ENCODE data around the gene SHISA8. TPM values are rescaled to one million over a fixed set of nuclear protein-coding genes. Genes with fewer than 3 reads are reported as not detected.

The SHISA8 gene
- polyA plus RNA-seq, 1 donor from 2014 or later: 0.62 TPM

GRCh38 chr22:41919357-41920224, 4.7 kb upstream of the SHISA8 start:
- Histone ChIP-seq H2AFZ (ENCODE audit: low read depth, low read length) (no peak overlapping the region), H3K4me2 (ENCODE audit: low read length) (no peak overlapping the region), H3K9ac (ENCODE audit: low read length) (peak overlapping the region; percentile 29), H3K36me3 (ENCODE audit: insufficient read depth, low read length) (no peaks in the 10 kb centered on the region), H3K27ac (ENCODE audit: low read length) (no peak overlapping the region), H3K27me3 (ENCODE audit: insufficient read depth, low read depth, low read length) (peaks cover 59% of the 10 kb centered on the region), H3K79me2 (replicated peaks; ENCODE audit: insufficient read depth, low read length) (no peaks in the 10 kb centered on the region), H3K9me3 (ENCODE audit: low read length) (no peaks in the 10 kb centered on the region), H3K4me3 (ENCODE audit: low read length) (peak overlapping the region; percentile 55), H3K9me2 (ENCODE audit: insufficient read depth, low read length) (no peaks in the 10 kb centered on the region), H4K20me1 (ENCODE audit: insufficient read depth) (no peaks in the 10 kb centered on the region), H3F3A (ENCODE audit: insufficient read depth, low read length, poor library complexity, severe bottlenecking) (no peaks in the 10 kb centered on the region)
- TF ChIP-seq POLR2AphosphoS5 (IDR thresholded peaks at IDR 0.05) (no peak), CTCF (IDR thresholded peaks at IDR 0.05; ENCODE audit: poor library complexity, severe bottlenecking) (no peak), EZH2 (IDR thresholded peaks at IDR 0.05; ENCODE audit: borderline replicate concordance, insufficient read depth, low read length, poor library complexity, severe bottlenecking) (no peak), SMC3 (conservative IDR thresholded peaks at IDR 0.05; ENCODE audit: poor library complexity) (no peak), REST (IDR thresholded peaks at IDR 0.05; ENCODE audit: borderline replicate concordance) (no peak), EP300 (conservative IDR thresholded peaks at IDR 0.05; ENCODE audit: poor library complexity, severe bottlenecking) (no peak), MXI1 (conservative IDR thresholded peaks at IDR 0.05; ENCODE audit: poor library complexity, severe bottlenecking) (no peak), RAD21 (conservative IDR thresholded peaks at IDR 0.05) (no peak), TAF1 (IDR thresholded peaks at IDR 0.05; ENCODE audit: low read depth) (no peak)

GRCh38 chr22:41917903-41918791, 3.3 kb upstream of the SHISA8 start:
- no peak overlapping the region for H3K27ac ChIP-seq (ENCODE audit: low read length)
- H3K27me3 ChIP-seq (ENCODE audit: insufficient read depth, low read depth, low read length): peaks cover 71% of the 10 kb centered on the region
- no peak overlapping the region for H2AFZ ChIP-seq (ENCODE audit: low read depth, low read length)

More at GRCh38 chr22:41917903-41918791, 3.3 kb upstream of the SHISA8 start:
- H3K4me2 ChIP-seq (ENCODE audit: low read length): no peak overlapping the region
- no peaks in the 10 kb centered on the region for H3K36me3 ChIP-seq (ENCODE audit: insufficient read depth, low read length)
- TF ChIP-seq SMC3 (conservative IDR thresholded peaks at IDR 0.05; ENCODE audit: poor library complexity) (no peak), TAF1 (IDR thresholded peaks at IDR 0.05; ENCODE audit: low read depth) (no peak), EZH2 (IDR thresholded peaks at IDR 0.05; ENCODE audit: borderline replicate concordance, insufficient read depth, low read length, poor library complexity, severe bottlenecking) (no peak), EP300 (conservative IDR thresholded peaks at IDR 0.05; ENCODE audit: poor library complexity, severe bottlenecking) (no peak), REST (IDR thresholded peaks at IDR 0.05; ENCODE audit: borderline replicate concordance) (no peak), CTCF (IDR thresholded peaks at IDR 0.05; ENCODE audit: poor library complexity, severe bottlenecking) (no peak), MXI1 (conservative IDR thresholded peaks at IDR 0.05; ENCODE audit: poor library complexity, severe bottlenecking) (no peak), POLR2AphosphoS5 (IDR thresholded peaks at IDR 0.05) (no peak), RAD21 (conservative IDR thresholded peaks at IDR 0.05) (no peak)
- no peak overlapping the region for H3K9ac ChIP-seq (ENCODE audit: low read length)
- no peaks in the 10 kb centered on the region for H3K9me3 ChIP-seq (ENCODE audit: low read length)
- H3K79me2 ChIP-seq (replicated peaks; ENCODE audit: insufficient read depth, low read length): no peaks in the 10 kb centered on the region
- H3F3A ChIP-seq (ENCODE audit: insufficient read depth, low read length, poor library complexity, severe bottlenecking): no peaks in the 10 kb centered on the region
- no peaks in the 10 kb centered on the region for H3K9me2 ChIP-seq (ENCODE audit: insufficient read depth, low read length)
- no peak overlapping the region for H3K4me3 ChIP-seq (ENCODE audit: low read length)
- H4K20me1 ChIP-seq (ENCODE audit: insufficient read depth): no peaks in the 10 kb centered on the region

Data from neural cell (in vitro differentiated cells).